Measurements from ENCODE around the gene BMPR1A. TPM values are rescaled to one million over a fixed set of nuclear protein-coding genes. Genes with fewer than 3 reads are reported as not detected.

Gene BMPR1A
- total RNA-seq, 1 experiment from 2014 or later = 63.2 TPM

- Histone ChIP-seq H3K36me3 (ENCODE audit: control insufficient read depth, insufficient read depth, low read length) (no peaks in the 10 kb centered on the region), H3K9me3 (no peaks in the 10 kb centered on the region), H3K4me1 (peaks cover 11% of the 10 kb centered on the region), H3K27me3 (replicated peaks; ENCODE audit: control insufficient read depth, insufficient read depth, low read length) (no peaks in the 10 kb centered on the region), H3K4me3 (ENCODE audit: low read depth, low read length) (no peak overlapping the region)
- ChIA-PET CTCF (interaction anchor here (1.5 kb wide), 1 partner anchor 48 kb away, joined by 4 read pairs; no protein-coding TSS in a partner anchor), POLR2A (no interaction called here)
- no peak for TF ChIP-seq CTCF (IDR thresholded peaks at IDR 0.05; ENCODE audit: insufficient read depth in 1 of 2, low read depth in 1 of 2, low read length in 1 of 2, severe bottlenecking in 1 of 2, unreplicated experiment in 1 of 2)
- Mint-ChIP-seq H3K27me3 (ENCODE audit: insufficient read depth, unreplicated experiment) (no peaks in the 10 kb centered on the region), H3K36me3 (ENCODE audit: insufficient read depth, unreplicated experiment) (no peaks in the 10 kb centered on the region), H3K27ac (ENCODE audit: unreplicated experiment) (no peak overlapping the region), H3K4me3 (ENCODE audit: unreplicated experiment) (peak overlapping the region; percentile 86), H3K9me3 (ENCODE audit: unreplicated experiment) (no peaks in the 10 kb centered on the region), H3K4me1 (ENCODE audit: low read depth, unreplicated experiment) (peaks cover 7% of the 10 kb centered on the region)
- intact Hi-C loops (cut with micrococcal nuclease; ENCODE audit: unreplicated experiment) = no loop called here
- no peak for DNase-seq
- BruUV-seq (replicated peaks) = no TSS peak
Measured at GRCh38 chr10:86709396-86710185, 46.8 kb upstream of the BMPR1A start.

GRCh38 chr10:86710987-86711512, 45.4 kb upstream of the BMPR1A start:
- intact Hi-C loops (cut with micrococcal nuclease; ENCODE audit: unreplicated experiment) = loop anchor here (1.0 kb wide), 2 partner anchors 188 to 228 kb away; no protein-coding TSS in a partner anchor
- H3K36me3 Mint-ChIP-seq (ENCODE audit: insufficient read depth, unreplicated experiment) = no peaks in the 10 kb centered on the region
- Histone ChIP-seq H3K4me3 (ENCODE audit: low read depth, low read length) (peak overlapping the region; percentile 70), H3K36me3 (ENCODE audit: control insufficient read depth, insufficient read depth, low read length) (no peaks in the 10 kb centered on the region), H3K9me3 (no peaks in the 10 kb centered on the region), H3K27me3 (replicated peaks; ENCODE audit: control insufficient read depth, insufficient read depth, low read length) (no peaks in the 10 kb centered on the region), H3K4me1 (peaks cover 11% of the 10 kb centered on the region)
- ChIA-PET CTCF (no interaction called here), POLR2A (no interaction called here)
- peak; percentile 88 to 96 for DNase-seq
- peak overlapping the region; percentile 88 for H3K27ac Mint-ChIP-seq (ENCODE audit: unreplicated experiment)
- H3K9me3 Mint-ChIP-seq (ENCODE audit: unreplicated experiment) = no peaks in the 10 kb centered on the region
- H3K27me3 Mint-ChIP-seq (ENCODE audit: insufficient read depth, unreplicated experiment) = no peaks in the 10 kb centered on the region
- no TSS peak for BruUV-seq (replicated peaks)
- peak overlapping the region; percentile 86 for H3K4me3 Mint-ChIP-seq (ENCODE audit: unreplicated experiment)
- TF ChIP-seq CTCF (IDR thresholded peaks at IDR 0.05; ENCODE audit: insufficient read depth in 1 of 2, low read depth in 1 of 2, low read length in 1 of 2, severe bottlenecking in 1 of 2, unreplicated experiment in 1 of 2) = peak; percentile 84
- peaks cover 7% of the 10 kb centered on the region for H3K4me1 Mint-ChIP-seq (ENCODE audit: low read depth, unreplicated experiment)

GRCh38 chr10:86711513-86712316, 44.7 kb upstream of the BMPR1A start:
- Histone ChIP-seq H3K9me3 (no peaks in the 10 kb centered on the region), H3K36me3 (ENCODE audit: control insufficient read depth, insufficient read depth, low read length) (no peaks in the 10 kb centered on the region), H3K4me1 (peaks cover 11% of the 10 kb centered on the region), H3K27me3 (replicated peaks; ENCODE audit: control insufficient read depth, insufficient read depth, low read length) (no peaks in the 10 kb centered on the region), H3K4me3 (ENCODE audit: low read depth, low read length) (peak overlapping the region; percentile 70)
- Mint-ChIP-seq H3K4me1 (ENCODE audit: low read depth, unreplicated experiment) (peaks cover 7% of the 10 kb centered on the region), H3K27ac (ENCODE audit: unreplicated experiment) (no peak overlapping the region), H3K36me3 (ENCODE audit: insufficient read depth, unreplicated experiment) (no peaks in the 10 kb centered on the region), H3K9me3 (ENCODE audit: unreplicated experiment) (no peaks in the 10 kb centered on the region), H3K27me3 (ENCODE audit: insufficient read depth, unreplicated experiment) (no peaks in the 10 kb centered on the region), H3K4me3 (ENCODE audit: unreplicated experiment) (peak overlapping the region; percentile 86)
- no TSS peak for BruUV-seq (replicated peaks)
- ChIA-PET CTCF (no interaction called here), POLR2A (interaction anchor here (0.6 to 1.0 kb wide), 2 partner anchors 11 to 44 kb away, joined by 3 to 8 read pairs; partner anchors contain the start of gene BMPR1A)
- DNase-seq = peak; percentile 53 to 74
- TF ChIP-seq CTCF (IDR thresholded peaks at IDR 0.05; ENCODE audit: insufficient read depth in 1 of 2, low read depth in 1 of 2, low read length in 1 of 2, severe bottlenecking in 1 of 2, unreplicated experiment in 1 of 2) = no peak
- intact Hi-C loops (cut with micrococcal nuclease; ENCODE audit: unreplicated experiment) = loop anchor here (1.0 kb wide), 3 partner anchors 44 to 228 kb away; no protein-coding TSS in a partner anchor

Data from Caco-2 (cell line).